GM13977 (cell line): ENCODE results near the gene TPI1.
A peak's percentile ranks its signal among the peaks of the same experiment; 100 is the strongest.
"Not testable (repeated sequence)": the region's sequence is repeated elsewhere in the genome, so short reads cannot be mapped to it uniquely, and the experiment has no call there.

ENCODE experiments used
- DNase-seq: peaks from one replicate; pipeline ENCODE4 v3.0.0; 2012; ENCODE audit warnings: low spot score
- CTCF ChIP-seq: IDR thresholded peaks from 2 replicates; pipeline ENCODE4 v1.5.1; 2012; ENCODE audit warnings: mild to moderate bottlenecking, control low read depth; ENCODE audit not compliant: insufficient read depth; ENCODE audit errors: extremely low read depth, missing control alignments
- in situ Hi-C: fragments of 300-500 bp; cut with MboI; formaldehyde crosslinking; loops from one replicate; pipeline ENCODE4 v1.12.0; 2022; ENCODE audit warnings: low sequenced_read_pairs, low pct_unique_long_range_greater_than_20kb, mixed read lengths, inconsistent platforms; ENCODE audit not compliant: unreplicated experiment

The TPI1 gene

GRCh38 chr12:6899427-6899826 lies 32.1 kb downstream of the TPI1 start:
- no peak for DNase-seq
- no peak for TF ChIP-seq CTCF
- in situ Hi-C loops: no loop called here

- TF ChIP-seq CTCF: no peak
- in situ Hi-C loops: no loop called here
- no peak for DNase-seq
Observed at GRCh38 chr12:6899837-6900519, 32.6 kb downstream of the TPI1 start.

GRCh38 chr12:6902448-6902847 lies 35.1 kb downstream of the TPI1 start:
- no peak for TF ChIP-seq CTCF
- in situ Hi-C loops: no loop called here
- DNase-seq: no peak

GRCh38 chr12:6903722-6904121 lies 36.4 kb downstream of the TPI1 start:
- in situ Hi-C loops: no loop called here

GRCh38 chr12:6904280-6905276 lies 37.2 kb downstream of the TPI1 start, which contains the start of gene LRRC23:
Gene LRRC23 (plus strand): TSS chr12:6904822. CDS start chr12:6905634, 812 bp downstream.
- no peak for TF ChIP-seq CTCF
- DNase-seq: peak; percentile 94
- in situ Hi-C loops: no loop called here

More at GRCh38 chr12:6903722-6904121, 36.4 kb downstream of the TPI1 start:
- no peak for TF ChIP-seq CTCF
- no peak for DNase-seq

GRCh38 chr12:6905414-6906040 lies 38.2 kb downstream of the TPI1 start:
- in situ Hi-C loops: no loop called here
- no peak for DNase-seq
- no peak for TF ChIP-seq CTCF

GRCh38 chr12:6908141-6908540 lies 40.8 kb downstream of the TPI1 start:
- in situ Hi-C loops, DNase-seq: not testable (repeated sequence)
